HCT116 (cell line): Measurements from ENCODE around the gene MYO1E. TPM values are rescaled to one million over a fixed set of nuclear protein-coding genes. Genes with fewer than 3 reads are reported as not detected.

Experiments used
- ATAC-seq: fragments of 200-7000 bp; cut with Tn5 transposase; 2 replicates; pipeline ENCODE4 v1.9.1; 2020; ENCODE audit warnings: mild to moderate bottlenecking, moderate library complexity
- BruUV-seq: library from RNA; stranded (reverse); fragments of 400-500 nt; replicated peaks from 2 replicates; lab custom pipeline; 2021; lab: Mats Ljungman, UMichigan
- CTCF ChIA-PET: fragments of 300-600 bp; sonication (Branson Sonifier 250); formaldehyde crosslinking; loops from one replicate; lab custom pipeline; 2021; ENCODE audit warnings: antibody characterized with exemption; lab: Charles Lee
- POLR2A ChIA-PET: fragments of 300-600, 350-600 bp; sonication (Branson Sonifier 250); formaldehyde crosslinking; loops from one replicate; lab custom pipeline; 2021; ENCODE audit warnings: antibody characterized with exemption; lab: Charles Lee
- RAD21 ChIA-PET, 2 experiments: fragments of 300-600 bp; sonication (Branson Sonifier 250); formaldehyde crosslinking; loops; one replicate each; lab custom pipeline; 2023; ENCODE audit warnings: low total read pairs in 2 of 2; ENCODE audit not compliant: uncharacterized antibody in 2 of 2, unreplicated experiment in 2 of 2, low non-redundant PET in 1 of 2; lab: Charles Lee
- DNase-seq: peaks from one replicate; pipeline ENCODE4 v3.0.0-alpha.2; 2010; ENCODE audit warnings: low read depth, low spot score
- H2AFZ ChIP-seq: fragments of 200-600 bp; shearing (Covaris generic), sonication (generic); 2 replicates; pipeline ENCODE4 v1.6.1; 2017; ENCODE audit warnings: low read depth, mixed run types, mixed read lengths, antibody characterized with exemption, low read length; ENCODE audit not compliant: poor library complexity, severe bottlenecking
- H3K27ac ChIP-seq: 2 replicates; pipeline ENCODE4 v1.5.1; 2012; ENCODE audit warnings: low read depth, low read length
- H3K27me3 ChIP-seq: fragments of 200-600 bp; sonication (generic); 2 replicates; pipeline ENCODE4 v1.6.1; 2016; ENCODE audit warnings: mixed run types, low read length, mixed read lengths; ENCODE audit not compliant: insufficient read depth
- H3K36me3 ChIP-seq, 2 experiments: fragments of 200-500 bp in 1 of 2; fragments of 200-600 bp in 1 of 2; sonication (Bioruptor generic) in 1 of 2; sonication (generic) in 1 of 2; 2 replicates each; pipeline versions ENCODE4 v1.5.1 to v1.6.1; 2014 to 2016; ENCODE audit warnings: low read length in 2 of 2, inconsistent platforms in 1 of 2, mixed read lengths in 1 of 2, mixed run types in 1 of 2; ENCODE audit not compliant: insufficient read depth in 2 of 2, control insufficient read depth in 1 of 2
- H3K4me1 ChIP-seq, 2 experiments: fragments of 200-600 bp in 1 of 2; sonication (generic) in 1 of 2; 2 replicates each; pipeline versions ENCODE4 v1.5.1 to v1.6.1; 2012 to 2017; ENCODE audit warnings: low read length in 2 of 2, inconsistent platforms in 1 of 2, mild to moderate bottlenecking in 1 of 2, mixed read lengths in 1 of 2, mixed run types in 1 of 2, moderate library complexity in 1 of 2; ENCODE audit not compliant: insufficient read depth in 2 of 2, control insufficient read depth in 1 of 2
- H3K4me2 ChIP-seq: fragments of 200-600 bp; sonication (generic); 2 replicates; pipeline ENCODE4 v1.6.1; 2017; ENCODE audit warnings: mixed run types, low read length, mixed read lengths
- H3K4me3 ChIP-seq, 2 experiments: fragments of 200-600 bp in 1 of 2; sonication (generic) in 1 of 2; replicated peaks in 1 of 2; 2 replicates each; pipeline ENCODE4 v1.5.1; 2011 to 2016; ENCODE audit warnings: low read length in 2 of 2, control low read depth in 1 of 2, low read depth in 1 of 2, mild to moderate bottlenecking in 1 of 2, mixed read lengths in 1 of 2, mixed run types in 1 of 2
- H3K79me2 ChIP-seq: fragments of 200-600 bp; sonication (generic); 2 replicates; pipeline ENCODE4 v1.6.1; 2017; ENCODE audit warnings: mild to moderate bottlenecking, mixed run types, low read length, moderate library complexity, mixed read lengths; ENCODE audit not compliant: insufficient read depth
- H3K9ac ChIP-seq: fragments of 200-600 bp; sonication (generic); 2 replicates; pipeline ENCODE4 v1.6.1; 2016; ENCODE audit warnings: low read length, mixed read lengths
- H3K9me2 ChIP-seq: fragments of 200-600 bp; sonication (generic), shearing (Covaris generic); 2 replicates; pipeline ENCODE4 v1.6.1; 2017; ENCODE audit warnings: mixed run types, mild to moderate bottlenecking, moderate library complexity; ENCODE audit not compliant: insufficient read depth
- H3K9me3 ChIP-seq, 2 experiments: fragments of 200-500 bp in 1 of 2; fragments of 200-600 bp in 1 of 2; sonication (Bioruptor generic) in 1 of 2; sonication (generic) in 1 of 2; 2 replicates each; pipeline ENCODE4 v1.6.1; 2014 to 2017; ENCODE audit warnings: low read length in 2 of 2, mixed read lengths in 2 of 2, inconsistent platforms in 1 of 2, low read depth in 1 of 2, mild to moderate bottlenecking in 1 of 2, mixed run types in 1 of 2, moderate library complexity in 1 of 2; ENCODE audit not compliant: control insufficient read depth in 1 of 2, insufficient read depth in 1 of 2
- H4K20me1 ChIP-seq: fragments of 200-600 bp; sonication (generic), shearing (Covaris generic); 2 replicates; pipeline ENCODE4 v1.6.1; 2017; ENCODE audit warnings: mixed run types, mild to moderate bottlenecking, moderate library complexity; ENCODE audit not compliant: insufficient read depth
- CEBPB ChIP-seq: IDR thresholded peaks from 2 replicates; pipeline ENCODE4 v1.6.1; 2012; ENCODE audit warnings: low read depth
- ELF1 ChIP-seq: IDR thresholded peaks from 2 replicates; pipeline ENCODE4 v1.6.1; 2012; ENCODE audit warnings: low read depth, borderline replicate concordance
- EZH2phosphoT487 ChIP-seq: fragments of 200-600 bp; IDR thresholded peaks from 2 replicates; pipeline ENCODE4 v1.6.1; 2018; ENCODE audit warnings: antibody characterized with exemption, borderline replicate concordance
- JUND ChIP-seq: IDR thresholded peaks from 2 replicates; pipeline ENCODE4 v1.6.1; 2012
- POLR2AphosphoS5 ChIP-seq: IDR thresholded peaks from 2 replicates; pipeline ENCODE4 v1.6.1; 2011; ENCODE audit warnings: mild to moderate bottlenecking, low read depth, low read length, moderate library complexity
- RAD21 ChIP-seq: IDR thresholded peaks from 2 replicates; pipeline ENCODE4 v1.6.1; 2012; ENCODE audit warnings: low read depth, mild to moderate bottlenecking
- ZNF274 ChIP-seq: fragments of 200-500 bp; sonication (Bioruptor generic); IDR thresholded peaks from 2 replicates; pipeline ENCODE4 v1.6.1; 2014; ENCODE audit warnings: mild to moderate bottlenecking, low read depth, low read length, inconsistent platforms
- intact Hi-C: fragments of 100-400 bp; cut with micrococcal nuclease; formaldehyde crosslinking; loops from 2 replicates; pipeline ENCODE4 v1.10.0; 2022
- total RNA-seq: library from RNA; stranded (reverse); gene quantifications from one replicate; pipeline ENCODE4 v1.2.1, GENCODE V29; 2021; ENCODE audit not compliant: unreplicated experiment
- TF ChIP-seq, protein P1 (sequence below): IDR thresholded peaks from 2 replicates; pipeline ENCODE4 v1.6.1; 2012
- TF ChIP-seq, protein P2 (sequence below), 3 experiments: fragments of 200-600 bp in 1 of 3; sonication (generic) in 1 of 3; IDR thresholded peaks in 2 of 3; conservative IDR thresholded peaks in 1 of 3; 2 replicates each; pipeline ENCODE4 v1.5.1; 2012 to 2017; ENCODE audit warnings: low read depth in 2 of 3, low read length in 2 of 3, antibody characterized with exemption in 1 of 3, borderline replicate concordance in 1 of 3, control low read depth in 1 of 3, mild to moderate bottlenecking in 1 of 3, mixed read lengths in 1 of 3, mixed run types in 1 of 3, moderate library complexity in 1 of 3; ENCODE audit not compliant: insufficient read depth in 1 of 3
- TF ChIP-seq, protein P3 (sequence below): IDR thresholded peaks from 2 replicates; pipeline ENCODE4 v1.6.1; 2012; ENCODE audit warnings: low read depth
- TF ChIP-seq, protein P4 (sequence below): IDR thresholded peaks from 2 replicates; pipeline ENCODE4 v1.6.1; 2011; ENCODE audit warnings: mild to moderate bottlenecking, low read length, moderate library complexity; ENCODE audit not compliant: insufficient replicate concordance; ENCODE audit errors: extremely low read depth

Gene MYO1E
- total RNA-seq, 1 experiment from 2014 or later, result 182 TPM

DNA sequence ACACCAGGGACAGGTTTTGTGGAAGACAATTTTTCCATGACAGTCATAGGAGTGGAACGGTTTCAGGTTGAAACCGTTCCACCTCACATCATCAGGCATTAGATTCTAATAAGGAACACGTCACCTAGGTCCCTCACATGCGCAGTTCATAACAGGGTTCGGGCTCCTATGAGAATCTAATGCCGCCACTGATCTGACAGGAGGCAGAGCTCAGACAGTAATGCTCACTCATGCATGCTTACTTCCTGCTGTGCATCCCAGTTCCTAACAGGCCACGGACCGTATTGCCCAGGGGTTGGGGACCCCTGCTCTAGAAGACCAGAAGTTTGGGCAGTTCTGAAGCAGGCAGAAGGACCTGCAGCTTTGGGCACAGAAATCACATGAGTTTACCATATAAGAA, 61.5 kb downstream of the MYO1E start:
- DNase-seq (no peak), ATAC-seq (no peak)
- Histone ChIP-seq H3K27me3 (no peaks in the 10 kb centered on the region), H3K4me2 (no peak overlapping the region), H3K9me2 (no peaks in the 10 kb centered on the region), H3K9me3 (no peaks in the 10 kb centered on the region), H3K79me2 (peaks cover 64% of the 10 kb centered on the region; the same call in 1 of the 2 replicates), H3K36me3 (no peaks in the 10 kb centered on the region), H3K27ac (no peak overlapping the region), H3K4me1 (peaks cover 12 to 55% of the 10 kb centered on the region in 2 experiments; a peak in 3 of 4 replicates), H2AFZ (no peak overlapping the region), H3K4me3 (no peak overlapping the region), H4K20me1 (no peaks in the 10 kb centered on the region), H3K9ac (no peak overlapping the region)
- ChIA-PET POLR2A (no interaction called here), CTCF (no interaction called here), RAD21 (no interaction called here)
- no TSS peak for BruUV-seq
- TF ChIP-seq, protein P1, sequence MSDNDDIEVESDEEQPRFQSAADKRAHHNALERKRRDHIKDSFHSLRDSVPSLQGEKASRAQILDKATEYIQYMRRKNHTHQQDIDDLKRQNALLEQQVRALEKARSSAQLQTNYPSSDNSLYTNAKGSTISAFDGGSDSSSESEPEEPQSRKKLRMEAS, result no peak
- no peak for TF ChIP-seq EZH2phosphoT487
- TF ChIP-seq, protein P2, sequence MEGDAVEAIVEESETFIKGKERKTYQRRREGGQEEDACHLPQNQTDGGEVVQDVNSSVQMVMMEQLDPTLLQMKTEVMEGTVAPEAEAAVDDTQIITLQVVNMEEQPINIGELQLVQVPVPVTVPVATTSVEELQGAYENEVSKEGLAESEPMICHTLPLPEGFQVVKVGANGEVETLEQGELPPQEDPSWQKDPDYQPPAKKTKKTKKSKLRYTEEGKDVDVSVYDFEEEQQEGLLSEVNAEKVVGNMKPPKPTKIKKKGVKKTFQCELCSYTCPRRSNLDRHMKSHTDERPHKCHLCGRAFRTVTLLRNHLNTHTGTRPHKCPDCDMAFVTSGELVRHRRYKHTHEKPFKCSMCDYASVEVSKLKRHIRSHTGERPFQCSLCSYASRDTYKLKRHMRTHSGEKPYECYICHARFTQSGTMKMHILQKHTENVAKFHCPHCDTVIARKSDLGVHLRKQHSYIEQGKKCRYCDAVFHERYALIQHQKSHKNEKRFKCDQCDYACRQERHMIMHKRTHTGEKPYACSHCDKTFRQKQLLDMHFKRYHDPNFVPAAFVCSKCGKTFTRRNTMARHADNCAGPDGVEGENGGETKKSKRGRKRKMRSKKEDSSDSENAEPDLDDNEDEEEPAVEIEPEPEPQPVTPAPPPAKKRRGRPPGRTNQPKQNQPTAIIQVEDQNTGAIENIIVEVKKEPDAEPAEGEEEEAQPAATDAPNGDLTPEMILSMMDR (IDR thresholded peaks at IDR 0.05 in 2 of 3, conservative IDR thresholded peaks at IDR 0.05 in 1 of 3; ENCODE audit: borderline replicate concordance in 1 of 3, insufficient read depth in 1 of 3, low read depth in 2 of 3, low read length in 2 of 3), result no peak
- intact Hi-C loops, result no loop called here

DNA sequence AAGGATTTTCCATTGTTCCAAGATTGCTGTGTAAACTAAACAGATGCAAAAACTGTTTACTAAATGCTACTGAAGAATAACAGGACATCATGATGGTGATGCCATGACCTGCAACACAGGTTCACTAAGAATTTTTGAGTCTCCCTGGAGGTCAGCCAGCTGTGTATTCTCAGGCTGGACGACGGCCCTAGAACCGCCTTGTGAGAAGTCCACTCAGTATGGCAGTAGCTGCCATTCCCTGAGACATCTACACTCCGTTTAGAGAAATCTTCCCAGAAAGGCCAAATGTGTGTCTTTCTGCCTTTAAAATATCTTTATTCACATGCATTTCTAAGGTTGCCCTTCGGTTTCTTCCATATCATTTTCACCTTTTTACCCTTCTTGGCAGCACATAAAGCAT, 63.3 kb downstream of the MYO1E start:
- DNase-seq (no peak), ATAC-seq (no peak)
- ChIA-PET POLR2A (interaction anchor here (0.9 kb wide), 1 partner anchor 9 kb away, joined by 3 read pairs; no protein-coding TSS in a partner anchor), CTCF (no interaction called here), RAD21 (no interaction called here)
- Histone ChIP-seq H3K9me2 (no peaks in the 10 kb centered on the region), H3K9me3 (no peaks in the 10 kb centered on the region), H3K4me3 (no peak overlapping the region), H3K36me3 (no peaks in the 10 kb centered on the region), H3K79me2 (peaks cover 61% of the 10 kb centered on the region), H3K27me3 (no peaks in the 10 kb centered on the region), H3K9ac (no peak overlapping the region), H2AFZ (no peak overlapping the region), H3K27ac (no peak overlapping the region), H3K4me2 (no peak overlapping the region), H4K20me1 (no peaks in the 10 kb centered on the region), H3K4me1 (peaks cover 23 to 58% of the 10 kb centered on the region in 2 experiments)
- no TSS peak for BruUV-seq
- TF ChIP-seq ELF1 (no peak), POLR2AphosphoS5 (no peak), ZNF274 (no peak), RAD21 (no peak), CEBPB (no peak), JUND (no peak)
- TF ChIP-seq, protein P3, sequence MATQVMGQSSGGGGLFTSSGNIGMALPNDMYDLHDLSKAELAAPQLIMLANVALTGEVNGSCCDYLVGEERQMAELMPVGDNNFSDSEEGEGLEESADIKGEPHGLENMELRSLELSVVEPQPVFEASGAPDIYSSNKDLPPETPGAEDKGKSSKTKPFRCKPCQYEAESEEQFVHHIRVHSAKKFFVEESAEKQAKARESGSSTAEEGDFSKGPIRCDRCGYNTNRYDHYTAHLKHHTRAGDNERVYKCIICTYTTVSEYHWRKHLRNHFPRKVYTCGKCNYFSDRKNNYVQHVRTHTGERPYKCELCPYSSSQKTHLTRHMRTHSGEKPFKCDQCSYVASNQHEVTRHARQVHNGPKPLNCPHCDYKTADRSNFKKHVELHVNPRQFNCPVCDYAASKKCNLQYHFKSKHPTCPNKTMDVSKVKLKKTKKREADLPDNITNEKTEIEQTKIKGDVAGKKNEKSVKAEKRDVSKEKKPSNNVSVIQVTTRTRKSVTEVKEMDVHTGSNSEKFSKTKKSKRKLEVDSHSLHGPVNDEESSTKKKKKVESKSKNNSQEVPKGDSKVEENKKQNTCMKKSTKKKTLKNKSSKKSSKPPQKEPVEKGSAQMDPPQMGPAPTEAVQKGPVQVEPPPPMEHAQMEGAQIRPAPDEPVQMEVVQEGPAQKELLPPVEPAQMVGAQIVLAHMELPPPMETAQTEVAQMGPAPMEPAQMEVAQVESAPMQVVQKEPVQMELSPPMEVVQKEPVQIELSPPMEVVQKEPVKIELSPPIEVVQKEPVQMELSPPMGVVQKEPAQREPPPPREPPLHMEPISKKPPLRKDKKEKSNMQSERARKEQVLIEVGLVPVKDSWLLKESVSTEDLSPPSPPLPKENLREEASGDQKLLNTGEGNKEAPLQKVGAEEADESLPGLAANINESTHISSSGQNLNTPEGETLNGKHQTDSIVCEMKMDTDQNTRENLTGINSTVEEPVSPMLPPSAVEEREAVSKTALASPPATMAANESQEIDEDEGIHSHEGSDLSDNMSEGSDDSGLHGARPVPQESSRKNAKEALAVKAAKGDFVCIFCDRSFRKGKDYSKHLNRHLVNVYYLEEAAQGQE, result no peak
- TF ChIP-seq, protein P1, result no peak
- TF ChIP-seq, protein P4, sequence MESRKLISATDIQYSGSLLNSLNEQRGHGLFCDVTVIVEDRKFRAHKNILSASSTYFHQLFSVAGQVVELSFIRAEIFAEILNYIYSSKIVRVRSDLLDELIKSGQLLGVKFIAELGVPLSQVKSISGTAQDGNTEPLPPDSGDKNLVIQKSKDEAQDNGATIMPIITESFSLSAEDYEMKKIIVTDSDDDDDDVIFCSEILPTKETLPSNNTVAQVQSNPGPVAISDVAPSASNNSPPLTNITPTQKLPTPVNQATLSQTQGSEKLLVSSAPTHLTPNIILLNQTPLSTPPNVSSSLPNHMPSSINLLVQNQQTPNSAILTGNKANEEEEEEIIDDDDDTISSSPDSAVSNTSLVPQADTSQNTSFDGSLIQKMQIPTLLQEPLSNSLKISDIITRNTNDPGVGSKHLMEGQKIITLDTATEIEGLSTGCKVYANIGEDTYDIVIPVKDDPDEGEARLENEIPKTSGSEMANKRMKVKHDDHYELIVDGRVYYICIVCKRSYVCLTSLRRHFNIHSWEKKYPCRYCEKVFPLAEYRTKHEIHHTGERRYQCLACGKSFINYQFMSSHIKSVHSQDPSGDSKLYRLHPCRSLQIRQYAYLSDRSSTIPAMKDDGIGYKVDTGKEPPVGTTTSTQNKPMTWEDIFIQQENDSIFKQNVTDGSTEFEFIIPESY, result no peak
- intact Hi-C loops, result no loop called here
